Lower lobe of right lung (tissue), 2 donors: ENCODE measurements around the gene CDK13. TPM values are rescaled to one million over a fixed set of nuclear protein-coding genes. Genes with fewer than 3 reads are reported as not detected.
"Not testable (repeated sequence)": the region's sequence is repeated elsewhere in the genome, so short reads cannot be mapped to it uniquely, and the experiment has no call there.

Experiments used
- ATAC-seq, 2 donors: fragments of 200-7000 bp; cut with Tn5 transposase; one replicate each; pipeline ENCODE4 v1.9.1; 2020 to 2022; ENCODE audit warnings: mild to moderate bottlenecking in 2 of 2, moderate library complexity in 2 of 2
- DNase-seq: peaks from one replicate; pipeline ENCODE4 v3.0.0-alpha.2; 2020
- H3K27ac ChIP-seq: fragments of 200-600 bp; one replicate; pipeline ENCODE4 v1.8.0; 2022
- H3K27me3 ChIP-seq: fragments of 200-600 bp; one replicate; pipeline ENCODE4 v1.8.0; 2022; ENCODE audit warnings: low read depth
- H3K36me3 ChIP-seq: fragments of 200-600 bp; one replicate; pipeline ENCODE4 v1.8.0; 2022; ENCODE audit warnings: mild to moderate bottlenecking
- H3K4me1 ChIP-seq: fragments of 200-600 bp; one replicate; pipeline ENCODE4 v1.8.0; 2022
- H3K4me3 ChIP-seq: fragments of 200-600 bp; one replicate; pipeline ENCODE4 v1.8.0; 2022; ENCODE audit warnings: mild to moderate bottlenecking
- H3K9me3 ChIP-seq: fragments of 200-600 bp; one replicate; pipeline ENCODE4 v1.8.0; 2022
- intact Hi-C: fragments of 100-400 bp; cut with DNase I; formaldehyde crosslinking; loops from one replicate; pipeline ENCODE4 v1.11.0; 2022
- total RNA-seq: library from RNA; stranded (reverse); fragmentation: NEBNext Ultra II Directional; extraction: Animal tissue kit (Norgen Biotek cat#: 25700); gene quantifications from one replicate; pipeline ENCODE4 v1.2.1, GENCODE V29; 2021
- TF ChIP-seq, protein P1 (sequence below): fragments of 200-600 bp; IDR thresholded peaks from one replicate; pipeline ENCODE4 v1.8.0; 2022; ENCODE audit warnings: antibody characterized with exemption, mild to moderate bottlenecking
- donor health status: DM: no; HTN: yes; CAD: no; lungs with severe emphysema.

Gene CDK13
- total RNA-seq, 1 donor from 2014 or later = 53.2 TPM

GRCh38 chr7:40138973-40139372 lies 188.9 kb downstream of the CDK13 start:
- DNase-seq = no peak
- H3K27ac ChIP-seq = no peak overlapping the region
- H3K4me1 ChIP-seq = no peaks in the 10 kb centered on the region
- H3K36me3 ChIP-seq = no peaks in the 10 kb centered on the region
- intact Hi-C loops = no loop called here
- H3K9me3 ChIP-seq = no peaks in the 10 kb centered on the region
- H3K27me3 ChIP-seq = no peaks in the 10 kb centered on the region
- no peak overlapping the region for H3K4me3 ChIP-seq
- ATAC-seq = no peak
- TF ChIP-seq, protein P1, sequence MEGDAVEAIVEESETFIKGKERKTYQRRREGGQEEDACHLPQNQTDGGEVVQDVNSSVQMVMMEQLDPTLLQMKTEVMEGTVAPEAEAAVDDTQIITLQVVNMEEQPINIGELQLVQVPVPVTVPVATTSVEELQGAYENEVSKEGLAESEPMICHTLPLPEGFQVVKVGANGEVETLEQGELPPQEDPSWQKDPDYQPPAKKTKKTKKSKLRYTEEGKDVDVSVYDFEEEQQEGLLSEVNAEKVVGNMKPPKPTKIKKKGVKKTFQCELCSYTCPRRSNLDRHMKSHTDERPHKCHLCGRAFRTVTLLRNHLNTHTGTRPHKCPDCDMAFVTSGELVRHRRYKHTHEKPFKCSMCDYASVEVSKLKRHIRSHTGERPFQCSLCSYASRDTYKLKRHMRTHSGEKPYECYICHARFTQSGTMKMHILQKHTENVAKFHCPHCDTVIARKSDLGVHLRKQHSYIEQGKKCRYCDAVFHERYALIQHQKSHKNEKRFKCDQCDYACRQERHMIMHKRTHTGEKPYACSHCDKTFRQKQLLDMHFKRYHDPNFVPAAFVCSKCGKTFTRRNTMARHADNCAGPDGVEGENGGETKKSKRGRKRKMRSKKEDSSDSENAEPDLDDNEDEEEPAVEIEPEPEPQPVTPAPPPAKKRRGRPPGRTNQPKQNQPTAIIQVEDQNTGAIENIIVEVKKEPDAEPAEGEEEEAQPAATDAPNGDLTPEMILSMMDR = no peak

DNA sequence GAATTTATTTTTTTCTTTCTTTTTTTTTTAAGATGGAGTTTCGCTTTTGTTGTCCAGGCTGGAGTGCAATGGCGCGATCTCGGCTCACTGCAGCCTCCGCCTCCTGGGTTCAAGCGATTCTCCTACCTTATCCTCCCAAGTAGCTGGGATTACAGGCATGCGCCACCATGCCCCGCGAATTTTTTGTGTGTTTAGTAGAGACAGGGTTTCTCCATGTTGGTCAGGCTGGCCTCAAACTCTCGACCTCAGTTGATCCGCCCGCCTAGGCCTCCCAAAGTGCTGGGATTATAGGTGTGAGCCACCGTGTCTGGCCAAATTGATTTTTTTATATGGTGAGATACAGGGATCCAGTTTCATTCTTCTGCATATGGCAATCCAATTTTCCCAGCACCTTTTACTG lies 189.8 kb downstream of the CDK13 start:
- H3K36me3 ChIP-seq, H3K4me3 ChIP-seq, H3K9me3 ChIP-seq, H3K27me3 ChIP-seq, DNase-seq, intact Hi-C loops, H3K4me1 ChIP-seq, ATAC-seq, H3K27ac ChIP-seq: not testable (repeated sequence)

DNA sequence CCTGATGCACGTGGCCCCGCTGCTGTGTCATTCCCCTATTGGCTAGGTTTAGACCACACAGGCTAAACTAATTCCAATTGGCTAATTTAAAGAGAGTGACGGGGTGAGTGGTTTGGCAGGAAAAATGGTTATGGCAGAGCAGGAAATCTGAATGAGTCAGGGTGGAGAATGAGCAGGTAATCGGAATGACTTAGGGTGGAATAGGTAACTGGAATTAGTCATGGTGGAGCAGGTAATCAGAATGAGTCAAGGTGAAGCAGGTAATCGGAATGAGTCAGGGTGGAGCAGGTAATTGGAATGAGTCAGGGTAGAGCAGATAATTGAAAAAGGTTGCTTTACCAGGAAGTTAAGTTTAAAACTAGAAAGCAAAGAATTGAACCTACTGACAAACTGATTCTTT lies 191.9 kb downstream of the CDK13 start:
- DNase-seq, H3K27ac ChIP-seq, H3K4me1 ChIP-seq, intact Hi-C loops, H3K27me3 ChIP-seq, ATAC-seq, H3K9me3 ChIP-seq, H3K36me3 ChIP-seq, H3K4me3 ChIP-seq: not testable (repeated sequence)

DNA sequence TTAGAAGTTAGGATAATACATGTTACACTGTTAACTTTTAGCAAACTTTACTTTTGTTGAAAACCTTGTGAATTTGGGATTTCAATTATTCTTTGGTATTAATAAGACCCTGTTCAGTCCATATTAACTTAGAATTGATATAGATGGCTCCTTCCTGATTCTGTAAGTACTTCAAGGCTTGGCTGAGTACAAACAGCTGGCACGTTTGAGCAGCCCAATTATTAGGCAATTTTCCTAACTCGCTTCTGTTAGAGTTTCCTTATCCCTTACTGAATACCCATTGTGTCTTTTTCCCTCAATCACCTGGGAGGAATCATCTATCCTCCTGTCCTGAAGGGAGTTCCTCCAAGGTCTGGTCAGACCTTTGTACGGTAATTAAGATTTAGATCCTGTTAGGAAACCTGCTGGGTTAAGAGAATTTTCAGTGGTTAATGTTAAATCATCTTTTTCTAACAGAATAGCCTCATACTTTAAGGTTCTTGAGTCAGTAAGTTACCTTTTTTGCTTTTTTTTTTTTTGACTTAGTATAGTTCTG lies 195.6 kb downstream of the CDK13 start:
- H3K4me3 ChIP-seq, DNase-seq, H3K36me3 ChIP-seq, H3K4me1 ChIP-seq, H3K9me3 ChIP-seq, ATAC-seq, intact Hi-C loops, H3K27me3 ChIP-seq, H3K27ac ChIP-seq: not testable (repeated sequence)

GRCh38 chr7:40147371-40148246 lies 197.6 kb downstream of the CDK13 start:
- no peaks in the 10 kb centered on the region for H3K9me3 ChIP-seq
- intact Hi-C loops = no loop called here
- H3K4me1 ChIP-seq = no peaks in the 10 kb centered on the region
- H3K36me3 ChIP-seq = no peaks in the 10 kb centered on the region
- no peak overlapping the region for H3K4me3 ChIP-seq
- H3K27ac ChIP-seq = no peak overlapping the region
- no peak for ATAC-seq
- no peaks in the 10 kb centered on the region for H3K27me3 ChIP-seq
- DNase-seq = no peak
- TF ChIP-seq, protein P1 = no peak

GRCh38 chr7:40148247-40148580 lies 198.2 kb downstream of the CDK13 start:
- H3K4me1 ChIP-seq, DNase-seq, intact Hi-C loops, H3K9me3 ChIP-seq, H3K36me3 ChIP-seq, ATAC-seq, H3K27ac ChIP-seq, H3K4me3 ChIP-seq, H3K27me3 ChIP-seq: not testable (repeated sequence)

DNA sequence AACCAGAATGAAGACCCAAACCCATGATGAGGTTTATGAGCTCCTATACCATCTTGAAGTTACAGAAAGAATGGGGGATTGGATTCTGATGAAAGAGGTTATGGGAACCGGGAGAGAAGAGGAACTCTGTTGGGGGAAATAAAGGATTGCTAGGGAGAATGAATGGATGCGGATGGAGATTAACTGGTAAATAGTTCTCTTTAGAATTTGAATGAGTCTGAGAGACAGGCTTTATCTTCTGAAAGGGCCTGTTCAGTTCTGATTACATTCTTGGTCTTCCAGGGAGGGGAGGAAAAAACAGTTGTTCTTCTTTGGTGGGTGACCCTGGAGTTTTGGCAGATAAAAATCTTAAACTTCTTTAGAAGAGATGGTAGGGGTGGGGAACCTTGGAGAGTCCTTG lies 198.6 kb downstream of the CDK13 start:
- Histone ChIP-seq H3K4me1 (no peaks in the 10 kb centered on the region), H3K27ac (no peak overlapping the region), H3K36me3 (no peaks in the 10 kb centered on the region), H3K27me3 (no peaks in the 10 kb centered on the region), H3K9me3 (no peaks in the 10 kb centered on the region), H3K4me3 (no peak overlapping the region)
- intact Hi-C loops = no loop called here
- TF ChIP-seq, protein P1 = no peak
- DNase-seq (no peak), ATAC-seq (no peak)

Other genes with a start within 250 kb of the CDK13 start
- gene MPLKIP, start 184.4 kb downstream of the CDK13 start, total RNA-seq = 28.5 TPM
- gene SUGCT, start 184.7 kb downstream of the CDK13 start, total RNA-seq = 1.7 TPM